NCI-H2107 (cell line): ENCODE results near the gene ZPR1.
"Not testable (repeated sequence)": the region's sequence is repeated elsewhere in the genome, so short reads cannot be mapped to it uniquely, and the experiment has no call there.

Source experiments
- DNase-seq: peaks from one replicate; lab custom pipeline; 2025; lab: John Stamatoyannopoulos, UW

The ZPR1 gene

DNA sequence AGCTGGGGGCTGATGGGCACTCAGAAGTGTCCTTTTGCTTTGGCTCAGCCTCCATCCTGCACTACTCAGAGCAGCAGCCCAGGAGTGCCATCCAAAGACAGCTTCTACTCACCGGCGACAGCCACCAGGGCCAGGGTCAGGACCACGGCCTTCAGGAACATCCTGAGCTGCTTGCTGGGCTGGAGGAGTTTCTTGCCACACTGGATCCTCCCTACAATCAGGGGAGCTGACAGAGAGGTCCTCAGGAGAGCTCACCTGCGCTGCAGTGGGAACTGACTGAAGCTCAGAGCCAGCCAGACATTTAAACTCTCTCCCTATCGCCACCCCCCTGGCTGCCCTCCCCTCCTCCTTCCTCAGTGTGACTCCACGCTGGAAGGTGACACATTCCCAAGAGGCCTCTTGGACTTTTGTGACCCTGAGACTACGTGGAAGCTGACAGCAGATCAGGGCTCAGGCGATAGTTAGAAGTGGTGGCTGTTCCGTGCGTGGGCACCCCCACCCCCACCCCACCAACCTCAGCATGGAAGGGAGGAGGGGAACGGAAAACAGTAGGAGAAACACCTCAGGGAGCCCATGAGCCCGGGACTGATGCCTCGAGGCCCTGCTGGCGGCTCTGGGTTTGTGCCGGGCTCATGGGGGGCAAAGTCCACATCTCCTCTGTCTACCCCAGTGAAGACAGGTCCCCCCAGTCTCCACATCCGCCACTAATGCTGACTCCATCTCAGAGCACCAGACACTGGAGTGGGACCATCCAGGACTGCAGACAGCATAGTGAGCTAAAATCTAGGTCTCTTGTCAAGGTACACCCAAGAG lies 35.4 kb upstream of the ZPR1 start, which contains the start of gene APOA4:
Gene APOA4, minus strand, starts transcription at position 274 of the 813 bp plus-strand sequence. Its CDS starts 113 bp downstream, at position 161.
- DNase-seq: no peak

DNA sequence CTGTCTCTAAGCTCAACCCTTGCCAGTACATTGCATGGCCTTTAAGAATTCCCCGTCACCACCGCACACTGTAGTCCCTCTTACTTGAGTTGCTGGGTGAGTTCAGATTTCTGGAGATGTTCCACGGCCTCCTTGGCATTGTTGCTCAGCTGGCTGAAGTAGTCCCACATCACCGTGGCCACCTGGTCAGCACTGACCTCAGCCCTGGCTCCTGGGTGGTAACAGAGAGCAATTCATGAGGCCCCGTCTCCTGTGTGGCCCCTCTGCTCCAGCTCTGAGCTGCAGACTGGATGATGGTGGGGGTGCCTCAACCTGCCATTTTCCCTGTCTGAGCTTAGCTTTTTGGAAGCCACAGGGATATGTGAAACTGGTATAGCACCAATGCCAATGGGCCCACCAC lies 34.8 kb upstream of the ZPR1 start:
- DNase-seq: no peak

DNA sequence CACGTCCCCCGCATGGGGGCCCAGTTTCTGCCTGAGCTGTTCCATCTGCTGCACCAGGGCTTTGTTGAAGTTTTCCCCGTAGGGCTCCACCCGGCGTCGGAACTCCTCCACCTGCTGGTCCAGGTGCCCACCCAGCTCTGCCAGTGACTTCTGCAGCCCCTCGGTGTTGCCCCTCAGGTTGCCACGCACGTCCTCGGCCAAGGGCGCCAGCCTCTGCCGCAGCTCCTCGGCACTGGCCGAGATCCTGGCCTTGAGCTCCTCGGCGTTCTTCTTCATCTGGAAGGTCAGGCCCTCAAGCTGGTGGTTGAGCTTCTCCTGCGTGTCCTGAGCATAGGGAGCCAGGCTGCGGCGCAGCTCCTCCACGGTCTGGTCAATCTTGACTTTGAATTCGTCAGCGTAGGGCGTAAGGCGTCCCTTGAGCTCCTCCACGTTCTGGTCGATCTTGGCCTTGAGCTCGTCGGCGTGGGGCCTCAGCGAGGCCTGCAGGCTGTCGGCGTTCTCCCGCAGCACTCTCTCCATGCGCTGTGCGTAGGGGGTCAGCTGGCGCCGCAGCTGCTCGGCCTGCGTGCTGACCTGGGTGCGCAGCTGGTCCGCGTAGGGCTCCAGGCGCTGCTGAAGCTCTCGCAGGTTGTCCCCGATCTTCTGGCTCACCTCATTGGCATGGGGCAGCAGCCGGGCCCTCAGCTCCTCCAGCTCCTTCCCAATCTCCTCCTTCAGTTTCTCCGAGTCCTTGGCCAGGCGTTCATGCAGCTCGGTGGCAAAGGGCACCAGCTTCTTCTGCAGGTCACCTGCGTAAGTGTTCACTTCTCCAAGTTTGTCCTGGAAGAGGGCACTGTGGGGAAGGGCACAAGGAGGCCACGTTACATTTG lies 33.5 kb upstream of the ZPR1 start:
- no peak for DNase-seq

DNA sequence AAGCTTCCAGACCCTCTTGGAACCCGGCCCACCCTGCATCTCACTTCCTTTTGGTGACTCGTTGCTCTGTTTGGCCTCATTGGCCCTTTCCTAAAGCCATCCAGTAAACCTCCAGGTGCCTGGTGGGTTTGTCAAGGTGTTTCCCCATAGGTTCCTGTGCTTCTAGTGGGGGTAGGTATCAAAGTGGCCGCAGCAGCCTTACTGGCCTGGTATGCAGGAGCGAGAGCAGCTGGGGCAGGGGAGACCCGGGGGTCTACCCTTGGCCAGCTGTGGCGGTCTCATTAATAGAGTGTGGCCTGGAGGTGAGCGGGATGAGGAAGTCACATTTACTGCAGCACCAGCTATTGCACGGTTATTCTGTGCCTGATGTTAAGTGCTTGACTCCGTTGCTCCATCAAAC lies 31.2 kb upstream of the ZPR1 start:
- DNase-seq: no peak

DNA sequence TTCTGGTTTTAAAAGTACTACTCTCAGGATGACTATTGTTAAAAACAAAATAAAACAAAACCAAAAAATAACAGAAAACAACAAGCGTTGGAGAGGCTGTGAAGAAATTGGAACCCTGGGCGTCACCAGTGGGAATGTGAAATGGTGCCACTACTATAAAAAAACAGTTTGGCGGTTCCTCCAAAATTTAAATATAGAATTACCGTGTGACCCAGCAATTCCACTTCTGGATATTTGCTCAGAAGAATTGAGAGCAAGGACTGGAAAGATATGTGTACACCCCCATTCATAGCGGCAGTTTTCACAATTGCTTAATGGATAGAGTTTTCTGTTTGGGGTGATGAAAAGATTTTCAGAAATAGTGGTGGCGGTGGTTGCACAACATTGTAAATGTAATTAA lies 26.7 kb upstream of the ZPR1 start:
- DNase-seq: no peak

- DNase-seq: no peak
Observed at GRCh38 chr11:116813781-116814471, 26.1 kb upstream of the ZPR1 start.

DNA sequence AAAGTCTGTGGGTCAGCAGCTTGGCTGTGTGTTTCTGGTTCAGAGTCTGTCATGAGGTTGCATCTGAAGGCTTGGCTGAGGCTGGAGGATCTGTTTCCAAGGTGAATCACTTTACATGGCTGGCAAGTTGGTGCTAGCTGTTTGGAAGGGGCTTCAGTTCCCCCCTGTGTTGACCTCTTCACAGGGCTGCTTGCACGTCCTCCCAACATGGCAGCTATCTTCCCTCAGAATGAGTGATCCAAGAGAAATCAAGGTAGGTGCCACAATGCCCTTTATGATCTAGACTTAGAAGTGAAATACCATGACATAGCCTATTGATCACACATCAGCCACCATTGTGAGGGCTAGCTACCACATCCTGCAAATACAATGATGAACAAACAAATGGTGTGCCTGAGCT lies 25.3 kb upstream of the ZPR1 start:
- DNase-seq: no peak

GRCh38 chr11:116812109-116812508 lies 24.3 kb upstream of the ZPR1 start:
- no peak for DNase-seq

- no peak for DNase-seq
Observed at GRCh38 chr11:116811194-116811593, 23.4 kb upstream of the ZPR1 start.

GRCh38 chr11:116808262-116809175 lies 20.7 kb upstream of the ZPR1 start:
- no peak for DNase-seq

GRCh38 chr11:116807601-116808261 lies 19.9 kb upstream of the ZPR1 start:
- no peak for DNase-seq

GRCh38 chr11:116804001-116804400 lies 16.2 kb upstream of the ZPR1 start:
- no peak for DNase-seq

GRCh38 chr11:116801662-116802061 lies 13.8 kb upstream of the ZPR1 start:
- DNase-seq: not testable (repeated sequence)

- no peak for DNase-seq
Observed at GRCh38 chr11:116800610-116801009, 12.8 kb upstream of the ZPR1 start.

GRCh38 chr11:116798368-116798767 lies 10.5 kb upstream of the ZPR1 start:
- no peak for DNase-seq

GRCh38 chr11:116797816-116798215 lies 10.0 kb upstream of the ZPR1 start:
- DNase-seq: no peak

- no peak for DNase-seq
Observed at GRCh38 chr11:116796548-116796947, 8.7 kb upstream of the ZPR1 start.

- no peak for DNase-seq
Observed at GRCh38 chr11:116794851-116795250, 7.0 kb upstream of the ZPR1 start.

GRCh38 chr11:116793772-116794097 lies 5.9 kb upstream of the ZPR1 start:
- no peak for DNase-seq

DNA sequence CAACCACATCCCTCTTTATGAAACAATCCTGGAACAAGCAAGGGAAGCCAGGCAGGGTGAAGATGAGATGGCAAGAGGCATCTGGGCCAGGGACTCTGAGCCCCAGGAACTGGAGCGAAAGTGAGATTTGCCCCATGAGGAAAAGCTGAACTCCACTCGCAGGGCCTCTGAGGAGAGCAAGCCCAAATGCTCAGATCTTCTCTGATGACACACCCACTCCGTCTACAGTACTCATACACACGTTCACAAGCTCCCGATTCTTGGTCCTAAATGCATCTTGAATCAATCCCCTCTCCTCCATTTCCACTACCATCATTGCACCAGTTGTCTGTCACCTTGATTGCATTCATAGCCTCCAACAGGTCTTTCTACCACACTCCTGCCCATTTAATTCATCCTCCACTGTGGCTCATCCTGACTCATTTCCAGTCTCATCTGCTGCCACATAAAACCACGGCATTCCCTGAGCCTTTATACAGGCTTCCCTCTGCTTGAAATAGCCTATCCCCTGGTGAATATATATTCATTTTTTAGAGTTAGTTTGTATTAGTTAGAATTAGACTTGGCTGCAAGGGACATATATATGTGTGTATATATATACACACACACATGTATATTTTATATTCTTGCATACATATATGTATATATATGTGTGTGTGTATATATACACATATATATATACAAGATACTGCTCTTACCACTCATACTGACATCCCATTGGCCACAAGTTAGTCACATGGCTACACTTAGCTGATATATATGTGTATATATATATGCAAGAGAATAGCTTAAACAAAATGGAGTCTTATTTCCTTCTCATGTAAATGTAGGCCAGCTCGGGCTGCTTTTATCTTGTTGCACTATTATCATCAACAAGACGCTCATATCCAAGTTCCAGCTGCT lies 5.3 kb upstream of the ZPR1 start:
- no peak for DNase-seq
